ENCODE results near the gene CACNA1B.

CACNA1B gene

DNA sequence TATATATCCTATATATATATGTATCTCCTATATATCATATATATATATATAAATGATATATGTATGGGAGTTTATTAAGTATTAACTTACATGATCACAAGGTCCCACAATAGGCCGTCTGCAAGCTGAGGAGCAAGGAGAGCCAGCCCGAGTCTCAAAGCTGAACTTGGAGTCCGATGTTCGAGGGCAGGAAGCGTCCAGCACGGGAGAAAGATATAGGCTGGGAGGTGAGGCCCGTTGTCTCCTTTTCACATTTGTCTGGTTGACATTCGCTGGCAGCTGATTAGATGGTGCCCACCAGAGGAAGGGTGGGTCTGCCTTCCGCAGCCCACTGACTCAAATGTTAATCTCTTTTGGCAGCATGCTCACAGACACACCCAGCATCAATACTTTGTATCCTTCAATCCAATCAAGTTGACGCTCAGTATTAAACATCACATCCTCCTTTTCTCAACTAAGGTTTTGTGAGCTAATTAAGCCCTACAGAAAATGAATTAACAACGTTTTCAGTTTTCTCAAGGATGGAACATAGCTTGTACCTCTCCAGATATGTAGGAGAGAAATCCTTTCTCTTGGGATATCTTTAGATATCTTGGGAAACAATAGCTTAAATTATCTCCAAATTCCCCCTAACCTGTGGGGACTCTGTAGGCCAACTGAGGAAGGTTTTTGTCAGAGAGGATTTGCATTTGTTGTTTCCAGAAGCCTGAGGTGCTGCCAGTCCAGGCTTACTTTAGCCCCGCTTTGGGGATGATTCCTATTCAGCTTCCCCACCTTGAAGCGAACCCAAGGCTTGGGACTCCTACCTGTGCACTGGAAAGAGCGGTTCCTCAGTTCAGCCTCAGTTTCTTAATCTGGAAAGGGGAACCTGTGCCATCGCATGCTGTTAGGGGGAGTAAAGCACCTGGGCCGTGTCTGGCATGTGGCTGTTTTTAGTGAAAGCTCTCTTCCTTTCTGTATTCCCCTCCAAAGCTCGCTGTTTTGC, 163.2 kb downstream of the CACNA1B start:
- DNase-seq (ENCODE audit: low spot score) = no peak

DNA sequence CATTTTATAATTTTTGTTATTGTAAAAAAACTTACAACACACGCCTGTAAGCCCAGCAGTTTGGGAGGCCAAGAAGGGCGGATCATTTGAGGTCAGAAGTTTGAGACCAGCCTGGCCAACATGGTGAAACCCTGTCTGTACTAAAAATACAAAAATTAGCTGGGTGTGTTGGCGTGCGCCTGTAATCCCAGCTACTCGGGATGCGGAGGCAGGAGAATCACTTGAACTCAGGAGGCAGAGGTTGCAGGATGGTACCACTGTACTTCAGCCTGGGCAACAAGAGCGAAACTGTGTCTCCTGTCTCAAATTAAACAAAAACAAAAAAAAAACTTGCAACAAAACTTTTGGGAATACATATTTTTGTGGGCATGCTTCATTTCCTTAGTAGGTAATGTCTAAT, 164.6 kb downstream of the CACNA1B start:
- DNase-seq (ENCODE audit: low spot score) = no peak

DNA sequence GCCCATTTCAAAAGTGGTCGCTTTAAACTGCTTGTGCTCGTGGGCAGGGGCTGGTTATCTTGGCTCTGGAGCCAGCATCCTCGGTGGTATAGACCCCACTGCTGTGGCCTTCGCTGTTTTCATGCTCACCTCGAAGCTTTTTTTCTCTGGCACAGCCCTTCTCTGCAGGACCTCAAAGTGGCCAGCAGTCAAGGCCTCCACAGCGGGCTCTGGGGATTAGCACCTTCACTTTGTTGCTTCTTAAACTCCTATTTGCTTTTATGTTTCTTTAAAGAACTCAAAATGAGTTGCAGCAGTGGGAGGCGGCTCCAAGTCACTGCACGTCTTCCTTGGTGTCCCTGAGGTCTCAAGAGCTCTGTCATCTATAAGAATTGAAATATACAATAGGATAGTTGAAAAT, 165.1 kb downstream of the CACNA1B start:
- no peak for DNase-seq (ENCODE audit: low spot score)

DNA sequence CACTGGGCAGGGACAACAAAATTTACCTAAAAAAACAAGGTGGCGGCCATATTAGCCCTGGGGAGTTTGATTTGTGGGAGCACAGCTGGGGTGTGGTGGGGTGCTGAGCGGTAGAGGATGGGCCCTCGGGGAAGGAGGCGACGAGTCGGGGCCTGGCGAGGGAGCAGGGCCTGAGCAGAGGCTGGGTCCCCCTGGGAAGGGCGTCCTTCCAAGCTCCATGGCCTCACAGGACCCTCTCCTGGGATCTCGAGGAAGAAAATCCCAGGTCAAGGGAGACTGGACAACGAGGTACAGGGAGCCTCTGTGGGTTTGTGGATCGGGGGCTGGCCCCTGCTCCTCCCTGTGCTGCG, 165.5 kb downstream of the CACNA1B start:
- DNase-seq (ENCODE audit: low spot score) = no peak

DNA sequence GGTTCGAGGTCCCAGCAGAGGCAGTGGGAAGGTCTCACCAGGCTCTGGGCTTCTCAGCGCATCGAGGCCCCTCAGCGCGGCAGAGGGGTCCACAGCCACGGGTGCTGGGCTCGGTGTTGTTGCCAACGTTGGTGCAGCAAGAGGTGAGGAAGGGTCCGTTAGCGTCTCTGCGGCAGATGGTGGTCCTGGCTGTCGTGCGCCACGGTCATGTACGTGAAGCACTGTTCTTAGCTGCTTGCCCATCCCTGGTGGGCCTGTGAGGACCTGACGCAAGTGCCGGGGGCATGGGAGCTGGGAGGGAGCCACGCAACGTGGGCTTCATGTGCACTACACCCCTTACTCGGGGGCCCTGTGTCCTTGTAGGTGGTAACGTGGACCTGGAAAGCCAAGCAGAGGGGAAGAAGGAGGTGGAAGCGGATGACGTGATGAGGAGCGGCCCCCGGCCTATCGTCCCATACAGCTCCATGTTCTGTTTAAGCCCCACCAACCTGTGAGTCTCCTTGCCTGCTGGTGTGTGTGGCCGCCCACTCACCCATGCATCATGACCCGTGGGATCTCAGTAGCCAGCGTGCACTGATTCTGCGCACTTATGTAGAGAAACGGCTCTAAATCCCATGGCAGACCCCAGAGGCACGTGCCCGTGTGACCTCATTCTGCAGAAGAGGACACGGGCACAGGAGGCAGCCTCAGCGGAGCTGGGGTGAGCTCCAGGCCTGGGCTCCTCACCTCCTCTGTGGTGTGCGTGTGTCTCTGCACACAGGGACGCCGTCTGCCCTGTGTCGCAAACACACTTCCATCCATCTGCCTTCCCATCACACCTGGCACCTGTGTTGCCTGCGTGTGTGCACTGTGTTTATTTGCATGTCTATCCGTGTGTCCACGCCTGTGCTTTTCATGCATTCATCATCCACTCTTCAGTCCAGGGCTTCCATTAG, 166.1 kb downstream of the CACNA1B start:
- no peak for DNase-seq (ENCODE audit: low spot score)

DNA sequence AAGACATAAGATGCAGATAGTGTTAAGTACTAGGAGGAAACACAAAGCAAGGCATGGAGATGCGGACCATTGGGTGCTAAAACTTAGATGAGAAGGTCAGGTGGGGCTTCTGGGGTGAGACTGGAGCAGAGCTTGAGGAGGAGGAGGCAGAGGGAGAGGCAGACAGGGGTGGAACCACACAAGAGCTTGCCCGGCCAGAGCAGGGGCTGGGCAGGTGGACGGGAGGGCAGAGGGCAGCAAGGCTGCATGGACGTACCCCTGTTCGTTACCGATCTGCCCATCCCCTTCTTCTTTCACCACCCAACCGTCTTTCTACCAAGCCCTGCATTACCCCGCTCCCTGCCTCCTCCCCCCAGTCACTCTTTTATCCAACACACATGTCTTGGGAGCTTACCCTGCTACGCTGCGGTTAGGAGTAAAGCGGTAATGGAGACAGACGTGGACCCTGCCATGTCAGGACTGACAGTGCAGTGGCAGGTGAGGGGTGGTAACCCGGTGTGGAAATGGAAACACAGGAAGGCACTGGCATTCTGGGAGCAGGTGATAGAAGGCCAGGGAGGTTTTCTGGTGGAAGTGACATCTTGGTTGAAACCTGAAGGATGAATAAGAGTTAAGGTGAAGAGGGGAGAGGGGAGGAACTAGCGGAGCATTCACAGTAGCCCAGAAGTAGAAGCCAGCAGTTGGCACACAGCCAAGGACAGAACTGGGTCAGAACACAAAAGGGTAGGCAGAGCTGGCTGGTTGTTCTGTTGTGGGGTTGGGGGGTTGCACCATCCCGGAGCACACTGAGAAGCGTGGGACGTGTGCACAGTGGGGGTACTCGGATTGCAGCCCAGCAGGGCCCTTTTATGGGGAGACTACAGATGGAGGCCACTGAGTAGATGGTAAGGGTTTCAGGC, 167.2 kb downstream of the CACNA1B start:
- DNase-seq (ENCODE audit: low spot score) = no peak

DNA sequence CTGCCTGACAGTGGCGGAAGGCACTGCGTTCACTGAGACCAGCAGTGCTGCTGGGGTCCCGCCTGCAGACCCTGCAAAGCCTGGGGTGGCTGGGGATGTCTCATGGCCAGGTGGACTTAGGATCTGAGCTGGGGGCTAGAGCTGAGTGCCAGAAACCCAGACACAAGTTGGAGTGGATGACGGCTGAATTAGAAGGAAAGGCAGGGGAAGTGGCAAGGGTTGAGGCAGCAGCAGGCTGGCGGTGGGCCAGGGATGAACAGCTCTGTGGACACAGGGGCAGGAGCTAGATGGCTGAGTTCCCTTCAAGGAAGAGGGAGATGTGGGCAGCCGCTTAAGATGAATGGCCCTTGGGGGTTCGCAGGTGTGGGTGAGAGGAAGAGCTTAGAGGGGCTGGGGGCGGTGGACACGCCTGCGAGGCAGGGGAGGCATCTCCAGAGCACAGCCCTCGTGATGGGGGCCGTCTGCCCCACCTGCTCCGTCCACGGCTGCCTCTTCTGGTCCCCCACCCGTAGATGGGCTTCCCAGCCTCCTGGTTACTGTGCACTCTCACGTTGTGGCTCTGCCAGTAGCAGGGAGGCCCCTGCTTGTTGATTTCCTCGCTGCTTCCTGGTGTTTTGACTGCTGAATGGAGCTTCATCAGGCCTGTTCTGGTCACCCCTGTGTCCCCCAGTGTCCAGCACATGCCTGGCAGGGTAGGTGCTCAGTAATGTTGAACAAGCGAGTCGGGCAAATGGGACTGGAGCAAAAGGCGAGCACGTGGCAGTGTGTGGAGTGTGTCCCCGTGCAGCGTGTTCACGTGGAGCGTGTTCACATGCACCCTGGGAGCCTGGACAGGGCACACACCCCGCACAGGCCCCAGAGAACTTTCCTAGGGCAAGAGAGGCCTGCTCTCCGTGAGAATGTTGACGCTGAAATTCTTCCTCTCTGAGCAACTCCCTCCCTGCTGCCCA, 168.2 kb downstream of the CACNA1B start:
- peak; percentile 8 for DNase-seq (ENCODE audit: low spot score)

DNA sequence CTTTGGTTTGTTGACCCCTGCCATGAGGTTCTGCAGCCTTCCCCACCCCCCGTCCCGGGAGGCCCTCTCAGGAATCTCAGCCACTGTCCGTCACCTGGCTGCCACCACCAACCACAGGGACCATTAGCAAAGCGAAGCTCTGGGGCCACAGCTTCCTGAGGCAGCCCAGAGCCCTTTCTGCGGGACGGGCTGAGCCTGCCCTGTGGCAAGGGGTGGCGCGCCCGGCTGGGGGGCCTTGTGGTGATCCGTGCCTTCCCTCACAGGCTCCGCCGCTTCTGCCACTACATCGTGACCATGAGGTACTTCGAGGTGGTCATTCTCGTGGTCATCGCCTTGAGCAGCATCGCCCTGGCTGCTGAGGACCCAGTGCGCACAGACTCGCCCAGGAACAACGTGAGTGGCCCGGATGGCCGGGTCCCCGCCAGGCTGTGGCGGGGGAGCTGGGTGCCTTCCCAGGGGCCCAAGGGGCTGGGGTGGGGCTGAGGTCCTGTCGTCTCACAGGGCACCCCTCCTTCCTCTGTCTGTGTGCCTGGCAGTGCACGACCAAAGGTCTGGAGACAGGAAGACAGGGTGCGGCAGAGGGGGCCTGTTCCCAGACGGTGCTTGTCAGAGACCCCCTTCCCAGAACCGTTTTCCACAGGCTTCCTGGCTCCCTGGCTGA, 169.2 kb downstream of the CACNA1B start:
- DNase-seq (ENCODE audit: low spot score) = peak; percentile 9

DNA sequence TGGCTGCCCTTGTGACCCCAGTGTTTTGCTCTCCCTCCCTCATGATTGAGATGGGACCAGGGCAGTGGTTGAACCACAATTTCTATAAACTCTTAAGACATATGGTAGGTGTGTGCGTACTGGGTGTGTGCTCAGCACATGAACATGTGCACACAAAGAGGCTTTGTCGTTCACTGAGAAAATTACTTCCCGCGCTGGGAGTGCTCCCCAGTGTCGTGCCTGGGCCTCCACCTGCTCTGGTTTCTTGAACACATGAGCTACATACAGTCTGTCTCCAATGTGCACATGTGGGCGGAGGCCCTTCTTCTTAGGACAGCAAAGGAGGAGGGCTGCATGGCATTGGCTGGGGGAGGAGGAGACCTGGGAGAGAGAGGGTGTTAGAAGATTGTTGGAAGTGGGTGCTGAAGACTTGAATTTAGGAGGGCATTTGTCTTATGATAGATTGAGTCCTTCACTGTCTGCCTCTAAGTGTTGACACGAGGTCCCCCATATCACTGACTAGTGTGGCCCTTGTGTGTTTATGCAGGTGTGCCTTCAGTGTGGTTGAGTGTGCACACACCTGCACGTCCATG, 170.0 kb downstream of the CACNA1B start:
- peak; percentile 2 for DNase-seq (ENCODE audit: low spot score)

DNA sequence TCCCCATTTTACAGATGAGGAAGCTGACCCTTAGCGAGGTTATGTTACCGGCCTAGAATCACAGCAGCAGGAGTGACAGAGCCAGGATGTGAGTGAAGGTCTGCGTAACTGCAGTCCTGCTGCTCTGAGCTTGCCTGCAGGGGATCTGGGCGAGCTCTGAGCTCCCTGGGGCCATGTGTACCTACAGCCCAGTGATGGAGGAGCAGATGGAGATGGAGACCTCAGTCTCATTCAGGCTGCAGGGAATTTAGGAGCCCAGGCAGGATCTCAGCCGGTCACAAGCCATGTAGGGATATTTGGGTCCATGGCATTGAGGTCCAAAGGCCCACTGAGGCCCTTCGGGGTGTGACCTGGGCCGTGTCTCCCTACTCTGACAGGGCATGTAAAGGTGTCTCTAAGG, 170.6 kb downstream of the CACNA1B start:
- DNase-seq (ENCODE audit: low spot score) = peak; percentile 10

DNA sequence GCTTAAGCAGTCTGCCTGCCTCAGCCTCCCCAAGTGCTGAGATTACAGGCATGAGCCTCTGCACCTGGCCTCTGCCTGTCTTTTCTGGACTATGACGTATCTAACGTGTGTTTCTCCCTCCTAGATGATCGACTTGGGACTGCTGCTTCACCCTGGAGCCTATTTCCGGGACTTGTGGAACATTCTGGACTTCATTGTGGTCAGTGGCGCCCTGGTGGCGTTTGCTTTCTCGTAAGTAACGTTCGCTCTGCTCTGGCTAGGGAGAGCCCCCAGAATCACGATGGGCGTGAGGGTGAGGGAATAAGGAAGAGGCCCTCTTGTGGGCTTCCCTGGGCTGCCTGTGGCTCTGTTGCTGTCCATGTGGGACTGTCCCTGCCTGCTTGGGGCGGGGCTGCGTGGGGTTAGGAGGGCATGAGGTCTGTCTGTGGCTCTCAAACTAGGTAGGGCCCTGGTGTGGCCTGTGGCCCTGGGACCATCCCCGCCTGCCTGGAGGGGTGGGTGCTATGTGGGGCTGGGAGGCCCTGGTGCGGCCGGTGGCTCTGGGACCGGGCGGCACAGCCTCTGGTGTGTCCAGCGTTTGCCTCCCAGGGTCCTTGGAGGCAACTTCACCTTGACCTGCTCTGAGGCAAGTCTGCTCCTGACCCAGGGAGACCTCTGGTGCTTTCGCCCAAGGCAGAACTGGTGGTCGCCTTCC, 171.7 kb downstream of the CACNA1B start:
- peak; percentile 11 for DNase-seq (ENCODE audit: low spot score)

DNA sequence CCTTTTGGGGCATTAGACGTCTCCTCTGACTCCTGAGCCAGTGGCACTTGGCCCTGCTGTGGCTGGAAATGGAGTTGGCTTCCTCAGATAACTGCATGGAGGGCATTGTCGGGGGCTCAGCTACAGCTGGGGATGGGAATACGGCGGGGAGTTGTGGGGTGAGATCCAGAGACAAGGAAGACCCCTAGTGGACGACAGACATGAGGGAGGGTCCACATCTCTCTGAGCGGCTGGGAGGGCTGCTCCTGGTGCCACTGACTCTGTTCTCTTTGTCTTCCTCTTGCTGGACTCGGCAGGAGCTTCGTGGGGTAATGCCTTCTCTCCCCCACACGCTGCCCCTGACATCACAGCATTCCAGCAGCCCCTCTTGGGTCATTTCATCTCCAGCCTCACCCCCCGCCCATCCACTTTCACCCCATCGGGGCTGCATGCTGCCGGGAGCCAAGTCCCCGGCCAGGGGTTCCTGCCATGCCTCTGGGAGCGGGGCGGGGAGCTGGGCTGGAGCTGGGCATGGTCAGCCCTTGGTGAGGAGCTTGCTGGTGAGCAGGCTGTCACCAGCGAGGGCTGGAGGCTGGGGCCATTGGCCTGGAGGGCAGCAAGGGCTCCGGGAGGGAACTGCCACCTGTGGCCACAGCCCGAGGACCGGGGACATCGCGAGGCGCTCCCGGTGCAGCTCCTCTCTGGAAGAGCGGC, 172.3 kb downstream of the CACNA1B start:
- DNase-seq (ENCODE audit: low spot score) = peak; percentile 32

DNA sequence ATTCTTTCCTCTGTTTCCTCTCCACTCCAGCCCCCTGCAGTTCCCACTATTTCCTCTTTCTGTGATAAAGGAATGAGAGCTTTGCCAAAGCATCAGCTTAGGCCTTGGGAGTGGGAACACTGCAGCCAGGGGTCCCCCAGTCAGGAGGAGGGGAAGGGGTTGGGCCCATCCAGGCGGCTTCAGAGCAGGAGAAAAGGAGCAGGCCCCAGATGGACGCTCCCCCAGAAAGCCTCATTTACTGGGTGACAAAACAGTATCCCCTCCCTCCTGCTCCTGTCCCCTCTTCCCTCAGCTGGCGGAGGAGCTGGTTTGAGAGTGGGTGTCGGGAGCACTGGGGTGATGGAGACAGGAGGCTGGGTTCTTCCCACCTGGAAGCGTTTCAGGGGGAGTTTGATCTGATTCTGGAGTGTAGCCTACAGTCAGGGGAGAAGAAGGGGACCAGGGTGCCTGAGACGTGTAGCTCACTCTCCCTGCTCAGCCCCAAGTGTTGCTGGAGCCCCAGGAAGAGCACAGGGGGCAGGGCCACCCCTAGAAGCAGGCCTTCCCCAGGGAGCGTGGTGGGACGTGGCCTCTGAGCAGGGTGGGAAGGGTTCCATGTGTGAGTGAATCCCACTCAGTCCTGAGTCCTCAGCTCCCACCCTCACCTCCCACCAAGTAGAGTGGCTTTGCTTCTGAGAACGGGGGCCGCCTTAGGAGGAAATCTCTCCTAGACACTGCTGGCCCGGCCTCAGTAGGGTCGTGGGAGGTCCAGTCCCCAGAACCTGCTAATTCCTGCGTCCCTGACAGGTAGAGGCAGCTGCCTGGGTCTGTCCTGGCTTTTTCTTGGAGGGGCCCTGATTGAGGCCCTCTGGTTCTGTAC, 173.1 kb downstream of the CACNA1B start:
- DNase-seq (ENCODE audit: low spot score) = peak; percentile 23

DNA sequence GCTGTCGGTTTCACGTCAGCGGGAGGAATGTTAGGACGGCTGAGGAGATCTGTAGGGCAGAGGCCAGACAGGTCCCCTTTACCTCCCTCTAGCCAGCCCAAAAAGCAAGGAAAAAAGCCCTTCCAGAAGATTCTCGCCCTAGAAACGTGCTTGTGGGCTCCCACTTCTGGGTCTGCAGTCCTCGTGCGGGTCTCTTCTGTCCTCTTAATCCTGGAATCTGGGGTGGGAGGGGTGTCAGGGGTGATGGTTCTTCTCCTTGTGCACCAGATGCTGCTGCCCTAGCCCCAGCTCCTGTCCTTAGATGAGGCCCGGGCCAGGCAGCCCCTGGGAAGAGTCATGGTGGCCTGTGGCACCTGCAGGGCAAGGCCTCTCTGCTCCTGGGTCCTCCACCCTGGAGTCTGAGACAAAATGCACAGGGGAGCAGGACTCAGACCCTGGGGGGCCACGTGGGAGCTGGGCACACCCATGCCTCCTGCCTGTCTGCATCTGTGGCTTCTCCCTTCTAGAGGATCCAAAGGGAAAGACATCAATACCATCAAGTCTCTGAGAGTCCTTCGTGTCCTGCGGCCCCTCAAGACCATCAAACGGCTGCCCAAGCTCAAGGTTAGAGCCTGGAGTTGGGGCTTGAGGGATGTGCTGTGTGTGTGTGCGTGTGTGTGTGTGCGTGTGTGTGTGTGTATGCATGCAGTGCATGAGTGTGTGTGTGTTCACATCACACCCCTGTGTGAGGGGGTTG, 174.2 kb downstream of the CACNA1B start:
- peak; percentile 2 for DNase-seq (ENCODE audit: low spot score)

DNA sequence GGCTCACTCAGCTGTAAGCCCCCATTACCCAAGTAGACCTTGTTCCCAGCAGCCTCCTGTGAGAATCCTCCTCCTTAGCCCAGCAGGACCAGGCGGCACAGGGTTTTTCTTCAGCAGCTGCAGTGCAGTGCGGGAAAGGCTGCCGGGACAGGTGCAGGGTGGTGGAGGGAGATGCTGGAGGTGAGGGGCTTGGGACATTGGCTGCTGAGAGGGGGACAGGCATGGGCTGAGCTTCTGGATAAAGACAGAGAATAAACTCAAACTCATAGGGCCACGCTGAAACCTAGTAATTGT, 174.7 kb downstream of the CACNA1B start:
- no peak for DNase-seq (ENCODE audit: low spot score)

DNA sequence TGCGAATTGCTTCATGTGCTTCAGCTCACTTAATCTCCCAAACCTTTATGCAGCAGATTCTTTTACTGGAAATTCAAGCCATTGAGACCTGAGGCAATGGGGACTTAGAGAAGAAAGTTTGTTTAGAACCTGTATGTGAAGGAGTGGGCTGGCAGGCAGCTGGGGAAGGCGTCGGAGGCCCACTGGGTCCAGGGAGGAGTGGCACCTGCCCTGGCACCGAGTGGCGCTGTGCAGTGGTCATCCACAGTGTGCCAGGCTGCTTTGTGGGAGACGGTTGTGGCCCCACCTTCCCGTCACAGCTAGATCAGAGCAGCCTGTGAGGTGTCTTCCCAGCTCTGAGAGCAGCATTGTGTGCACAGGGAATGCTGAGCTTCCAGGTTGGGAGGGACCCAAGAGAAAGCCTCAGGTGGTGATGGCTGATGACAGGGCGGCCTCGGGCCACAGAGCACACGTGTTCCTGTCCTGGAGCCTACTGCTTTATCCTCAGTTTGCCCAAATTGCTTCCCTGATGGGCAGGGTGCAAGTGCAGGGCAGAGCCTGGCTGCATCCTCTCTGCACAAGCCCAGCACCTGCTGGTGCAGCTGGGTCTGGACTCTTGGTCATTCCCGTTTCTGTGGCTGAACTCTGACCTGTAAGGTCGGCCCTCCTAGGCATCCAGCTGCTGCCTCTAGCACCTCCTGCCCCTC, 175.2 kb downstream of the CACNA1B start:
- DNase-seq (ENCODE audit: low spot score) = no peak

All from iPS-NIHi11 (cell line).